ENCODE results near the gene RBM5.

The RBM5 gene

DNA sequence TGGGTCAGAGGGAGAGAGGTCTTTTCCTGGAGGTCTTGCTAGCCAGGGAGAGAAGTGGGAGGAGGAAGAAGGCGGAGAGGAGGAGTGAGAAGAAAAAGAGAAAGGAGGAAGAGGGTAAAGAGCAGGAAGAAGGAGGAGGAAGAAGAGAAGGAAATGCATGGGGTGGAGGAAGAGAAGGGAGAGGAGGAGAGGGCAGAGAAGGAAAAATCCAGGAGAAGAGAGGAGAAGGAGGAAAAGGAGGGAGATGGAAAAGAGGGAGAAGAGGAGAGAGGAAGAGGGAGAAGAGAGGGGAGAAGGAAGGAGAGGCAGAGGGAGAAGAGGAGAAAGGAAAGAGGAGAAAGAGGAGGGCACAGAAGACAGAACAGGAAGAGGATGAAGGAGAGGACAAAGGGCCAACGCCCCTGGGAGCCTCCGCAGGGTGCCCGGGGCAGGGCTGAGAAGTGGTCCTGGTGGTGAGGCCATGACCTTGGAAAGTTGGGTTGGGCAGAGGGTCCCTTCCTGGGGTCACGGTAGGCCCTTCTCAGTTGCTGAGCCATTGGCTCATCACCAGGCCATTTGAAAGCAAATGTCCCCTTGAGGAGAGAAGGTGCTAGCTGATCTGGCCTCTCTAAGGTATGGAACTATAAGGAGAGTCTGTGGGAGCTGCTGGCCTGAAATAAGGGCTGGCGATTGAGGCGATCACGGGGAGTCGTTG is 65.2 kb downstream of the RBM5 start:
- H3K4me3 ChIP-seq (ENCODE audit: severe bottlenecking), result no peak overlapping the region
- DNase-seq (ENCODE audit: low spot score) (no peak), ATAC-seq (ENCODE audit: low read depth) (no peak)
- H3K27ac ChIP-seq (ENCODE audit: poor library complexity, severe bottlenecking), result no peak overlapping the region
- H3K4me1 ChIP-seq (ENCODE audit: insufficient read depth, poor library complexity, severe bottlenecking), result peaks cover 41% of the 10 kb centered on the region
- no peak for TF ChIP-seq CTCF (IDR thresholded peaks at IDR 0.05; ENCODE audit: poor library complexity, severe bottlenecking)
- H3K36me3 ChIP-seq (ENCODE audit: low read depth), result peaks cover 10% of the 10 kb centered on the region
- no peaks in the 10 kb centered on the region for H3K27me3 ChIP-seq (ENCODE audit: insufficient read depth, poor library complexity, severe bottlenecking)
- no peaks in the 10 kb centered on the region for H3K9me3 ChIP-seq (ENCODE audit: severe bottlenecking)

DNA sequence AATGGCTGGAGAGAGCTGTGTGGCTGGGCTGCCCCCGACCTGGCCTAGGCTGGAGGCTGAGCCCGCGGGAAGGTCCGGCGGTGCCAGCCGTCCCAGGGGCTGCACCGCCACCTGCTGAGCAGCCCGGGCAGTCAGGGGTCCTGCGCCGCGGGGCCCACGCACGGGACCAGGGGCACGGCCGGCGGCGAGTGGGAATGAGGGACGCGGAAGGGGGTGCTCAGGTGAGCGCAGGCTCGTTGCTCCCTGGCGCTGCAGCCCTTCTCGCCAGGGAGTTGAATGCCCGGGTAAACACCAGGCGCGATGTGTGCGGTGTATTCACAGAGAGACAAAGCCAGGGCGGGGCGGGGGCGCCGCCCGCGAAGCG is 65.7 kb downstream of the RBM5 start:
- no peak overlapping the region for H3K27ac ChIP-seq (ENCODE audit: poor library complexity, severe bottlenecking)
- DNase-seq (ENCODE audit: low spot score) (no peak), ATAC-seq (ENCODE audit: low read depth) (peak; percentile 0; the same call in 1 of the 3 replicates)
- no peaks in the 10 kb centered on the region for H3K27me3 ChIP-seq (ENCODE audit: insufficient read depth, poor library complexity, severe bottlenecking)
- H3K36me3 ChIP-seq (ENCODE audit: low read depth), result peaks cover 15% of the 10 kb centered on the region
- peaks cover 47% of the 10 kb centered on the region for H3K4me1 ChIP-seq (ENCODE audit: insufficient read depth, poor library complexity, severe bottlenecking)
- TF ChIP-seq CTCF (IDR thresholded peaks at IDR 0.05; ENCODE audit: poor library complexity, severe bottlenecking), result no peak
- H3K4me3 ChIP-seq (ENCODE audit: severe bottlenecking), result peak overlapping the region; percentile 5
- H3K9me3 ChIP-seq (ENCODE audit: severe bottlenecking), result no peaks in the 10 kb centered on the region

DNA sequence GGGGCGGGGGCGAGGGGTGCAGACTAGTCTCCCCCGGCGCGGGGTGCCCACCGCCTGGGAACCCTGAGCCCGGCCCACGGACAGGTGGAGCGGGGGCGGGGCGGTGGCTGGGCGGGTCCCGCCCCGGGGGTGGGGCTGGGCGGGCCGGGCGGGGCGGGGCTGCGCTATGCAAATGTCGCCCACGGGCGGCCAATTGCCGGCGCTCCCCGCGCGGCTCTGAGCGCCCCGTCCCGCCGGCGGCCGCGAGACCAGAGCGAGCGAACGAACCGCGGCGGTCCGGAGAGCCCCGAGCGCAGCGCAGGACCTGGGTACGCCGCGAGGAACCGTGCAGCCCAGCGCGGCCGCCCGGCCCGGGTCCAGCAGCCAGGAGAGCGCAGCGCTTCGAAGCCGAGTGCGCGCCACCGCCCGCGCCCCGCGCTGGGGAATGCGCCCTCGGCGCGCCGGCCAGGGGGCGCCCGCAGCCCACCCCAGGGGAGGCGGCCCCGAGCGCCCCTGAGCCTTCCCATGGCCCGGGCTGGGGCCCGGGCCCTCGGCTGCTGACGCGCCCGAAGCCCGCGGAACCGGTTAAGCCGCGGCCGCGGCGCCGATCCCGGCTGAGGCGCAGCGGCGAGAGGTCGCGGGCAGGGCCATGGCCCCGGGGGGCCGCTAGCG is 66.2 kb downstream of the RBM5 start, which contains the start of gene SEMA3F:
SEMA3F (plus strand) TSS at position 485 of the 651 bp plus-strand sequence. CDS start 4,299 bp downstream, outside the sequence.
- Histone ChIP-seq H3K27ac (ENCODE audit: poor library complexity, severe bottlenecking) (peak within 1 kb of the TSS; percentile 97), H3K4me3 (ENCODE audit: severe bottlenecking) (peak within 1 kb of the TSS; percentile 64), H3K4me1 (ENCODE audit: insufficient read depth, poor library complexity, severe bottlenecking) (peaks cover 50% of the 10 kb centered on the region), H3K36me3 (ENCODE audit: low read depth) (peaks cover 20% of the 10 kb centered on the region), H3K27me3 (ENCODE audit: insufficient read depth, poor library complexity, severe bottlenecking) (no peaks in the 10 kb centered on the region), H3K9me3 (ENCODE audit: severe bottlenecking) (no peaks in the 10 kb centered on the region)
- no peak for DNase-seq (ENCODE audit: low spot score)
- TF ChIP-seq CTCF (IDR thresholded peaks at IDR 0.05; ENCODE audit: poor library complexity, severe bottlenecking), result peak; percentile 52
- peak; percentile 39 for ATAC-seq (ENCODE audit: low read depth)

DNA sequence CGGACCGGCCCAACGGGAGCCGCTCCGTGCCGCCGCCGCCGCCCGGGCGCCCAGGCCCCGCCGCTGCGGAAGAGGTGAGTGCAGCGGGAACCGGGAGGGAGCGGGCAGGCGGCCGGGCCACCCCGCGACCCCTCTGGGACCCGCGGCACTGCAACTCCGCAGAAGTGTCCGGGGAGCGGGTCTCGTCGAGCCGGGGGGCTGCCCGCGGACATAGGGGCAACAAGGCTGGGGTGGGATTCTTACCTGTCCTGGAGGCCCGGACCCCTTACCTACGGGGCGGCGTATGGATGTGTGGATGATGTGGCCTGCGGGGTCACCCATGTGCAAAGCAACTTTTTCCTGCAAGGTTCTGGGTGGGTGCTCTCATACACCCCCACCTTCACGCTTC is 66.8 kb downstream of the RBM5 start:
- Histone ChIP-seq H3K4me3 (ENCODE audit: severe bottlenecking) (peak overlapping the region; percentile 64), H3K27me3 (ENCODE audit: insufficient read depth, poor library complexity, severe bottlenecking) (no peaks in the 10 kb centered on the region), H3K4me1 (ENCODE audit: insufficient read depth, poor library complexity, severe bottlenecking) (peaks cover 50% of the 10 kb centered on the region), H3K9me3 (ENCODE audit: severe bottlenecking) (no peaks in the 10 kb centered on the region), H3K27ac (ENCODE audit: poor library complexity, severe bottlenecking) (peak overlapping the region; percentile 97), H3K36me3 (ENCODE audit: low read depth) (peaks cover 25% of the 10 kb centered on the region)
- TF ChIP-seq CTCF (IDR thresholded peaks at IDR 0.05; ENCODE audit: poor library complexity, severe bottlenecking), result no peak
- DNase-seq (ENCODE audit: low spot score) (no peak), ATAC-seq (ENCODE audit: low read depth) (no peak)

GRCh38 chr3:50155891-50156290 is 67.2 kb downstream of the RBM5 start:
- DNase-seq (ENCODE audit: low spot score), result no peak
- no peaks in the 10 kb centered on the region for H3K9me3 ChIP-seq (ENCODE audit: severe bottlenecking)
- TF ChIP-seq CTCF (IDR thresholded peaks at IDR 0.05; ENCODE audit: poor library complexity, severe bottlenecking), result no peak
- H3K27me3 ChIP-seq (ENCODE audit: insufficient read depth, poor library complexity, severe bottlenecking), result no peaks in the 10 kb centered on the region
- H3K36me3 ChIP-seq (ENCODE audit: low read depth), result peaks cover 29% of the 10 kb centered on the region
- peak overlapping the region; percentile 97 for H3K27ac ChIP-seq (ENCODE audit: poor library complexity, severe bottlenecking)
- ATAC-seq (ENCODE audit: low read depth), result no peak
- peak overlapping the region; percentile 64 for H3K4me3 ChIP-seq (ENCODE audit: severe bottlenecking)
- H3K4me1 ChIP-seq (ENCODE audit: insufficient read depth, poor library complexity, severe bottlenecking), result peaks cover 51% of the 10 kb centered on the region
